ENCODE data around the gene TNS3.

The TNS3 gene

DNA sequence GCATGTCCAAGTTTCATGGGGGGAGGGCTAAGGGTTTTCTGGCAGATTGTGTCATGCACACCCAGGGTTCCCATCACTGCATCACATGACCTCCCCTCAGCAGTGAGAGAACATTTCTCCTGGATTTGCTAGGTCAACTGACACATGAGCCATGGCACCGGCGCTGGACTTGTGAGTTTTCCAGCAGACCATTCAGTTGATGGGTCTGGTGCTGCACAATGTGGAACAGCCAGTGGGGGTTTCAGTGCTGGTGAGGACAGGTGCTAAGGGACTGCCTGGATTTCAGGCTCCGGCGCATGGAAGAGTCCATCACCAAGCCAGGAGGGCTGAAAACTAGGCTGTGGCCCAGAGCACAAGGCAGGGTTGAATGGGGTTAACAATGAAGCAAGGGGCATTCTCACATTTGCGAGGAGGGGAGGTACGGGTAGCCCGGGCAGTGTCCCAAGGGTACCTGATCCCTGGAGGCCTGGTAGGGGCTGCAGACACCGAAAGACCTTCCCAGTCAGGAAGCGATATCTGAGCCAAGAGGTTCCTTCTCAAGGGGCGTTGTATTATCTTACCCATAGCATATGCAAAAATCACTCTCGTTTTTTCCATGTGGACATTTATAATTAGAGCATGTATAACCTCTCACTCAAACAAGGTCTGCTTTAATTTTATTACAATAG lies 203.0 kb downstream of the TNS3 start:
- no peak for DNase-seq

DNA sequence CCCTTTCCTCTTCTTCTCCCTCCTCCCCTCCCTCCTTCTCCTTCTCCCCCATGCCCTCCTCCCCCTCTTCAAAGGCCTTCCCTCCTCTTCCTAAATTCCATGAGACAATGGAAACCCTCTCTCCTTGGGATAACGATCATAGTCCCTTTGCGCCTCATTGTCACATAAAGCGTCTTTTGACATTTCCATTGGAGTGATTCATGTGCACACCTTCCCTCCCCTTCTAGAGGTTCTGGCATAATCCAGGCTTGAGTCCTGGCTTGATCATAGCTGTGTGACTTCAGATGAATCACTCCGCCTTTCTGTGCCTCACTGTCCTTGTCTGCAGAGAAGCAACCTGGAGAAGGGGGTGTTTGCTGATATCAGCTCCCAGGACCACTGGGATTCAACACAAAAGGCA lies 204.2 kb downstream of the TNS3 start:
- DNase-seq: no peak

DNA sequence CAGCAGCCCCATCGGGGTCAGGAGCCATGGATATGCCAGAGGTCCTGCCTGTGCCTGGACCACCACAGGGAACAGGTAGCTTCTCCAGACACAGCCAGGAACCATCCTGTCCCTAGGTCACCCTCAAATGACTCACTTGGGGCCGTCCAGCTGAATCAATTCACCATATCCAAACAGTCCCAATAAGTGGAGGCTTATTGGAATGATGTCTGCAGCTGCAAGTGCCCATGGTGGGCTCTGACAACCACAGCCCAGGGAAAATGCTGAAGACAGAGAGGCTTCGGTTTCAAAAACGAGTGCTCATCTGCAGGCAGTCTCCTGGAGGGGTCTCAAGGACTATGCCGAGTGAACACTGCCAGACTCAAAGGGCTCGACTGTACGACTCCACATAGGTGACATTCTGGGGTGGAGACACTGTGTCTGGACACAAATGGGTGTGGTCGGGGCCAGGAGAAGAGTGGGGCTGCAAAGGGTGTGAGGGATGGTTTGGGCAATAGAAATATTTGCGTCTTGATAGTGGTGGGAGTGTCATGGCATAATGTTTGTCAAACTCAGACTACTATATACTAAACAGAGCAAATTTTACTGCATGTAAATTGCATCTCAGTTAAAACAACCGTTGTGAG lies 204.8 kb downstream of the TNS3 start:
- DNase-seq: no peak

DNA sequence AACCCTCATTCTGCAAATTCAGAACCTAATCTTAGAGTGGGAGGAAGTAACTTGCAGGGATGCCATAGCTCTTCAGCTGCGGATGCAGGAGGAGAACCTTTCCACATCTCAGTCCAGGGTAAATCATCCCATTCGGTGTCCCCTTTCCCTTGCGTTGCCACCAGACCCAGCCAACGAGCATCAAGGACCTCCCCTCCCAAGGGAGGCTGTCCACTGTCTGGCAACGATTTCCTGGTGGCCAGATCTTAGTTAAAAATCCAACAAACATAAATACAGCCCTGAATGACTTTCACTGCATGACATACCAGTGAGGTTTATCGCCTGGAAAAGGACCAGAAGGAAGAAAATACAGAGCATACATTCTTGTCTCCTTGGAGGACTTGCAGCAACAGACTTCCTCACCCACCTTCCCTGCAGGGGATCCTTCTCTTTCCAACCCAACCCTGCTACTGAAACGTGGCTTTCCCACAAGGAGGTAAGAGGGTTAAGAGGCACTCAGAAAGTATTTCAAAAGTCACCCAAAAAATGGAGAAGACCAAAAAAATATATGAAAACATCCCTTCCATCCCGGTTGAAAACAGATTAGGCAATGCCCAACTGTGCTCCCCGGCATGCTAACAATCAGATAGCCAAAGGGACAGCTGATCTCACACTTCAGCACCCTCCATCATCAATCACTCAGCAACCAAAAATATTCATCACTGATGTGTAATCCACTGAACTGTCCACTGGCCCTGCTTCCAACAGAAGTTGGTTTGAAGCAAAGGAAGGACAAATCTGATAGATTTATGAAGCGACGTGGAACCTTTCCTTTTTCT lies 206.6 kb downstream of the TNS3 start:
- DNase-seq: no peak

DNA sequence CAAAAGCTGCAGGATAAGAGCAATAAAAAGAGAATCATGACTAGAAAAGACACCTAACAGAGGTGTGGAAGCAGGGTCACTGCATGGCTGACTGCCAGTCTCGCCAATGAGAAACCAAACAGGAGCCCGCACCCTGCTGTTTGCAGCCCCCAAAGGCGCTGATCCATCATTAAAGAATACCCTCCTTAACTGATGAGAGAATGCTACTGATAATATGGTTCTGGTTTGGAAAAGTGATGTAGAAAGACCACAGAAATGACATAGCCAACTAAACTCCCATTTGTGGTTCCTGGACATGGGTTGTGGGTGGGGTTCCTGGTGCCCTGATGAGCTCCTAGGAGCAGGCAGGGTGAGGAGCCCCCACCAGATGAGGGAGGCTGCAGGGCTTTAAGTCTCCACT lies 207.4 kb downstream of the TNS3 start:
- DNase-seq: no peak

DNA sequence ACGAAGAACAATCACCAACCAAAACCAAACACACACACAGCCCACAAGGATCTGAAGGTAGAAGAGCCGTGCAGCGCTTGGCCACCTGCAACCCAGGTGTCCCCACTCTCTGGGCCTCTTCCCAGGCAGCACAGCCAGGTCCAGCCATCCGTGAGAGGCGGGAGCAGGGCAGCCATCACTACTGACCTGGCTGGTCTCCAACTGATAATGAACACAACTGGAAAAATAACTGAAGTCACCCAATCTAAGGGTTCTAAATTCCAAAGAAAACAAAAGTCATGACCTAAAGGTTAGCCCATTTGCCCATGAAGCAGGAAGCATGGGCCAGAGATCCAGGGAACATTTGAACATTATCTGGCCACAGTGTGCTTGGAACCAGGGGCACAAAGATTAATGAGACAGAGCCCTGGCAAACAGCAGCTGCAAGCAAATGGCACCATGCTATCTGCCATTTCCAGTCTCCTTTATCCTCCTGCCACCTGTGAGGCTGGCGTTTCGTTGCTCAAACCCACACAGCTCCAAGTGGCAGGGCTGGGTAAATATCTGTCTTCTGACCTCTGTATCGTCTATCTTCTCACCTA lies 207.9 kb downstream of the TNS3 start:
- DNase-seq: no peak

DNA sequence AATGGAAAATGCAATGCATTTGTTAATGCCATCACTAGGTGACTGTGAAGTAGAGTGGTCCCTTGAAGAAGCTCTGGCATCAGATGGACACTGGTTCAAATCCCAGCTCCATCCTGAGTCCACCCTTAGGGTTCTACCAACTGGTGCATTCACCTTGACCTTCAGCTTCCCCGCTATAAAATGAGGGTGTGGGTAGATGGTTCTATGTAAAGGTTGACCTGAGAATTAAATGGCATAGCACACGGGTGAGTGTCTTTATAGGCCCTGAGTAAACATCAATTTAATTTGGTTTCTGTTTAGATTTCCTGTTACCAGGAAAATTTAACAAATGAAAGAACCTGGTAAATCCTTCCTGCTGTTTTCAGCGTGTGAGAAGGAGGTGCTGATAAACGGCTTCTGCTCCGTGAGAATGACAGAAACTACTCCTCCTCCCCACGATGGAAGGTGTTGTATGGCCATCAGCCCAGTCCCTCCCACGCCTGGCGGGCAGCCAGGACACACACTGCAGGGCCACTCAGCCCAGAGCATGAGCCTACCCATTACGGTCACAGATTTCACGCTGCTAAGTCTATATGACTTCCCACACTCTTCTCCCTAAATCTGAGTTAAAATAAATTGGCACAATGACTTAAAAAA lies 210.1 kb downstream of the TNS3 start:
- DNase-seq: no peak

DNA sequence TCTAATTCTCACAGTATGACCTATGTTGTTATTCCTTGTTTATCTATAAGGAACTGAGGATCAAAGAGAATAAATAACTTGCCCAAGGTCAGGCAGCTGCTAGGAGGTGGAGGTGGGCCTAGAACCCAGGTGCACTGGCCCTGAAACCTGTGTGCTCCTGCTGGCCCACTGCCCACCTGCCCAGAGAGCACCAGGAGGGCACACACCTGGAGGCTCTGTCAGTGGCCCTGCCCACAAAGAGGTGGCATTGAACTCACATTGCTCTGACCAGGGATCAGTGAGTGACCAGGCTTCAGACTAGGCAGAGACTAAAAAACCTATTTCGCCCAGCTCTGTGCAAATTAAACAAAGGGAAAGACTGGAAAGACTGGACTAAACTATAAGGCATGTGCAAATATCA lies 210.6 kb downstream of the TNS3 start:
- no peak for DNase-seq

DNA sequence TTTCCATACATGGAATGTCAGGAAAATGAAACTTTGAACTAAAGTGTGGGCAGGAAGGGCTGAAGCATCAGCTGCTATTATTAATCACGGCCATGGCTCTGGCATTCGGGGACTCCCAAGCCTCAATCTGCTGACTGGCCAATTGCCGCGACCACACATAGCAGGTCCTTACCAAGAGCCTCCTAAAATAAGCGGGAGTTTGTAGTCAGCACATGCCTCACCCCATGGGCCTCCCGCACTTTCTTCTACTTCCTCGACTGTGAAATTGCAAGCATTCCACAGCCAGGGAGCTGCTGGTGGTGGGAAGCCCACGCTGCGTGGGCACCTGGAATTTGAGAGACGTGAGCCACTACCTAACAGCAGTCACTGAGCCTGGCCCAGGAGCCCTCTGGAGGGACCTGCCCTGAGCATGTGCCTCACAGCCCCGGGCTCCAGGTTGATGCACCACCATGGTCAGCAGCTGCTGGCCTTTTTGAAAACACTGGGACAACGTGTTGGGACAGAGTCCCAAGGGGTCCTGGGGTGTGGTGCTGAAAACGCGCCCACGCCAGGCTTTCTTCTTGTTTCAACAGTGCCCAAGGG lies 211.4 kb downstream of the TNS3 start:
- DNase-seq: no peak

DNA sequence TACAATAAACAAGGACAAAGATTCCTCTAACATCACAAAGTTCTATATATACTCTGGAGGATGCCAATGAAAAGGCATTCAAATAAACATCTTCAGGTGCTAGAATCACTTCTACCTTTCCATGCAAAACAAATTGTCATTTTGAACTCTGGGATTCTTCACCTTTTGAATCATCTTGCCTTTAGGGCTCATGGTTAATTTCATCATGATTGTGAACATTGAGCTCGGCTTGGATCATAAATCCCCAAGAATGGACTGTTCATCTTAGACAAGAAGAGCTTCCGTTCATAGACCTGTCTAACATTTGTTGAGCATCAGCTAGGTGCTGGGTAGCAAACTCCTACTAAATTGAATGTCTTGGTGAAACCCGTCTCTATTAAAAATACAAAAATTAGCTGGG lies 212.2 kb downstream of the TNS3 start:
- no peak for DNase-seq

DNA sequence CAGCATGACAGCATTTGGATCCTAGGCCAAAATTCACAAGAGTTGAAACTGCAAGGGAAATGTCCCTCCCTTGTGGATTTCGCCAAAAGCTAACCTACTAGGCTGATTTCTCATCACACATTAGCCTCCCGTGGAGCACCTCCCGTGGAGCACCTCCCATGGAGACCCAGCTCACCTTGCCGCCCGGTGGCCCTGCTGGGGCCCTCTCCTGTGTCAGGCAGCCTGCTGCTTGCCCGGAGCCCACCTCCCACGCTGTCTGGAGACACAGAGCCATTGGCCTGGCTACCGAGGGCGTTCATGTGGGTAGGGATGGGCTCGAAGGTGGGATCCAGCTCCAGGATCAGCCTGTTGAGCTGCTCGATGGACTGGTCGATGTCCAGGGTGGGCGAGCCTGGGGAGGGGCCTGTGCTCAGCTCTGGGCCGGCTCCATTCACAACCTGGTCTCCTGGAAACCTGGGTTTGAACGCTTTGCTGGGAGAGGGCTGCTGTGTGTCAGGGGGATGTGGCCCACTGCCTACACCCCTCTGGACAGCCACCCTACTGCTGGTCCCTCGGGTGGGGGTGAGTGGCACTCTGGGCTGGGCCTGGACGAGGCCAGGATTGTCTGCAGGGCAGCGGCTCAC lies 213.6 kb downstream of the TNS3 start:
- DNase-seq: no peak

DNA sequence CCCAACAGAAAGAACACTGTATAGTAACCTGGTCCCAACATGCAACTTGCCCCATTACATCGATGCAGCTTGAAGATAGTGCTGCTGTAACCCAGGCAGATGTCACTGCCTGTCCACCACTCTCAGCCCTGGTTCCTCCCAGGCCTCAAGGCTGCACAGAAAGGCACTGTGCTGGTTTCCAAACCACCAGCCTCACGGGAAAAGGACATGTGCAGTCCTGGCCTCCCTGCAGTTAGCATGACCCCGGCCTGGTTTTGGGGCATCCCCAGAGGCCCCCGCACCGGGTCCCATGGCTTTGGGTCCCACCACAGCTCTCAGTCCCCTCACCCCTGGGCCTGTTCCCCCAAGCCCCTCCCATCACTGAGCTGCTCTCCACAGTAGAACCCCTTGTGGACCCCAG lies 214.5 kb downstream of the TNS3 start:
- DNase-seq: no peak

DNA sequence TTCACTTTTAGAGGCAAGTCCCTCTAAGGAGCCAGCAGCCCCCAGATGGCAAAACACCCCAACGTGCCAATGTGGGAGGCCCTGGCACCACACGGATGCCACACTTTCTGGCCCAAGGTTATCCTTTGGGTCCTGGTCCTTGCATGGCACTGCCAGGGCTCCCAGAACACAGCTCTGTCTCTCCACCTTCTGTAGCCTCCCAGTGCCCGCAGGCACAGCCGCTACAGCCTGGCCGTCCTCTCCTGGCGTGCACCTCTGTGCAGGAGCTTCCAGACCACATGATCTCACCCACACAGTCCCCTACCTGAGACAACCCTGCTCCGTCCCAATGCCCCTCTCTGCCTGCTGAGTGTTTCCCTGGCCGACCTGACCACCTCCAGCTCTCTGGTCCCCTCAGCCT lies 215.0 kb downstream of the TNS3 start:
- no peak for DNase-seq

DNA sequence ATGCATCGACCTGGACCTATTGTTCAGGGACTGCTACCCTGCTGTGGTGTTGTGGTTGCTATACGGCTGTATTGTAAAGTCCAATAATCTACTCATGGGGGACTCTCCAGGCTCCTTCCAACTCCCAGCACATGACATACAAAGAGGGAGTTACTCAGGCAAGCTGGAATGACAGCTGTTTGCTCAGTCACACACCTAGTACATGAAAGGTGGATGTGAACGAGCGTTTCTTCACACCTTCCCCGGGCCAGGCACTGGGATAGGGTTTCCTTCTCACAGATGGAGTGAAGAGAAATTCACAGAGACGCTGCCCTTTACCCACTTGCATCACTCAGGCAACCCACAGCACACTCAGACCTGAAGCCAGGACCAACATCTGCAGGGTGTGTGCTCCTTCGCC lies 215.7 kb downstream of the TNS3 start:
- no peak for DNase-seq

DNA sequence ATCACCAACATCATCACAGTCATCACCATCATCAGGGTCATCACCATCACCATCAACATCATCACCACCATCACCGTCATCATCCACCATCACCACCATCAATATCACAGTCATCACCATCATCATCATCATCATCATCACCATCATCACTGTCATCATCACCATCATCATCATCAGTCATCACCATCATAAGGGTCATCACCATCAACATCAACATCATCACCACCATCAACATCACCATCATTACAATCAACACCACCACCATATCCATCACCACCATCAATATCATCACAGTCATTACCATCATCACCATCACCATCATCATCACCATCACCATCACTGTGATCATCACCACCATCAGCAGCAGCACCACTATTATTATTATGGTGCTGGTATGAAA lies 218.9 kb downstream of the TNS3 start:
- no peak for DNase-seq

DNA sequence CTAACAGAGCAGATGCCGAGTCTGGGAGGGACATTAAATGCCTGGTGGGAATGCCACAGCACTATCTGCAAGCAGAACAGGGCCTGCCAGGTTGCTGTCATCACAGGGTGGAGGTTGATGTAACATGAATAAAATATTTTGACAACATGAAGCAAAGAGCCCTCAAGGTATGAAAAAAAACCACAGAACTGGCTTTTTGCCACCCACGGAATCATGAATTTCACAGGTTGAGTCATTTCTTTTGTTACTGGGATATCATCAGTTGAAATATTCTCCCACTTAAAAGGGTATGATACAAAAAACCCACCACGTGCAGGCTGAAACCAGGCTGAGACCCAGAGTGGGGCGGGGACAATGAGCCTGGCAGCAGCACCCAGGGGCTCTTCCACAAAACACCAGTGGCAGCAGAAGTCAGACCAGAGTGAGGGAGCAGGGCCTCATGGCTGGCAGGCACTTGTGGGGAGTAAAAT lies 220.1 kb downstream of the TNS3 start:
- DNase-seq: no peak

DNA sequence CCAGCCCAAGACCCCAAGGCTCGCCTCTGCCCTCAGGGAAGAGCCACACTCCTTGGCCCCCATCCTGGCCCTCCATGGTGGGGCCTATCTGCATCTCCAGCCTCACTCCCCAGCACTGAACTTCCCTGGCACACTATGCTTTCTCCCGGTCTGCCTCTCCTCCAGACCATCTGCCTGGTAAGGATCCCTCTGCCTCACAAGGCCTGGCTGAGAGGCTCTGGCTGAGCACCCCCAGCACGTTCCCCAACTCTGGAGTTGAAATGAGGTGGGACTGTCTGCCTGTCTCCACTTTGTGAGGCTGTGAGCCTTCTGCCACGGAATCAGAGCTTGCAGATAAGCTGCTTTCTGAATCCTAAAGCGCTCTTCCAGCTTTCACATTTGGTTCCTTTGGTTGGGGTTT lies 220.7 kb downstream of the TNS3 start:
- no peak for DNase-seq

DNA sequence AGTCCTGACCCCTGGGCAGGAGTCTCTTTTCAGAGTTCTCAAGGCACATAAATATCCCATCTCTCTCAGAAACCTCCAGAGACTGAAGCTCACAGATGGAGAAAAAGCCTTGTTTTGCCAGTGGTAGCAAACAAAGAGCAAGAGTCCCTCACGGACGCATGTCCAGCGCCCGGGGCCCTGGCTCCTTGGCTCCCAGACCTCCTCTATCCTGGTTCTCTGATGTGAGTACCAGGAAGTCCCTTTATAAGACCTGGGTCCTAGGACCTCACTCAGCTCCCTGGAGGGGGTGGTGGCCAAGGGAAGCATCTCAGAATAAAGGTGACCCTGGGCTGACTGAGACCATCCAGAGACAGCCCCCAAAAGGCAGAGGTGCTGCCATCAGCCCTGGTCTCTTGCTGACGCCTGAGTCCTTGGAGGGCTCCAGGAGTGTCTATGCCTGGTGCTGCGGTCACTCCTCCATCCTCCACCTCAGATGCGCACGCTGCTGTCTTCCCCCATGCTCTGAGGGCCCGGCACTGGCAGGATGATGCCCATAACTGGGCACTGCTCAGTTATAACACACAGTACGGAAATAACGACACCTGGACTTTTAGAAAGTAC lies 221.5 kb downstream of the TNS3 start:
- DNase-seq: no peak

DNA sequence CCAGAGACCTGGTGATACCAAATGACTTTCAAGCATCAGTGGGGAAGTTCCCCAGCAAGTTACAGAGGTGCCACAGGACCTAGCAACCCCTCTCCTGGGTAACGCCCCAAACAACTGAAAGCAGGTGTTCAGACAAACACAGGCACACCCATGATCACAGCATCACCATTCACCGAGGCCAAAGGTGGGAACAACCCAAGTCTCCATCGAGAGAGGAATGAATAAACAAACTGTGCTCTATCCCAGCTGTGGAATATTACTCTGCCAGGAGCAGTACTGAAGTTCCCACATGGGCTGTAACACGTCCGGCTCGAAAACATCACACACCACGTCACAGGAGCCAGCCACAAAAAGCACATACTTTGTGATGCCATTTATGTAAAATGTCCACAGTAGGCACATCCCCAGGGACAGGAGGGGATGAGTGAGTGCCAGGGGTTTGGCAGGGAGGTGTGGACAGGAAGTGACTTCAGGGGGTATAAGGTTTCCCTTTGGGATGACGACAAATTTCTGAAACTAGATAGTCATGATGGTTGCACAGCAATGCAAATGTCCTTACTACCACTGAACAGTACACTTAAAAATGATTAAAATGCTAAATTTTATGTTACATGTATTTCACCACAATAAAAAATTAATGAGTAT lies 222.8 kb downstream of the TNS3 start:
- DNase-seq: no peak

DNA sequence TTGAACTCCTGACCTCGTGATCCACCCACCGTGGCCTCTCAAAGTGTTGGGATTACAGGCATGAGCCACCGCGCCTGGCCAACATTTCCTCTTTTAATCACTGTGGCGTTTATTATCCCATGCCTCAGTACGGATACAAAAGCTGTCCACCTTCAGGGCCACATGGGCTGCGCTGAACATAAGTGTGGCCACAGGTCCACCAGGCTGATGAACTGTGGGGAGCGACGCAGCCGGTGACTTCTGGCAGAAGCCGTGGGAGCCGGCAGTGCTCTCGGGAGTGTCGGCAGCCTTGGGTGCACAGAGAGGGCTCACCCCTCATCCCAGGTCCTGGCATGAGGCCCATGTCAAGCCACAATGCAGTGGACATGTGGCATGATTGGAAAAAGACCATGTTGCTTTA lies 223.6 kb downstream of the TNS3 start:
- DNase-seq: no peak

DNA sequence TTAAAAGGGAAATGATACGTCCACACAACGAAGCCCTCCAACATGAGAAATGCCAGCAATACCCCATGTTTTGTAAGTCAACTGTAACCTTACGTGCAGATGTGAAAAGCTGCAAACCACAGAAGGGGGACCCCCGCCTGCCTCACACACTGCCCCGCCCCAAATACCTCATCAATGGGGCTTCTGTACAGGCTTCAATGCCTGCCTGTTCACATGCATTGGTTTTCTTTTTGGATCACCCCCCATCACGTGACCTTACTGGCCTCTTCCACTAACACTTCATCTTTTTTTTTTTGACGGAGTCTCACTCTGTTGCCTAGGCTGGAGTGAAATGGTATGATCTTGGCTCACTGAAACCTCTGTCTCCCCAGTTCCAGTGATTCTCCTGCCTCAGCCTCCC lies 224.0 kb downstream of the TNS3 start:
- DNase-seq: no peak

DNA sequence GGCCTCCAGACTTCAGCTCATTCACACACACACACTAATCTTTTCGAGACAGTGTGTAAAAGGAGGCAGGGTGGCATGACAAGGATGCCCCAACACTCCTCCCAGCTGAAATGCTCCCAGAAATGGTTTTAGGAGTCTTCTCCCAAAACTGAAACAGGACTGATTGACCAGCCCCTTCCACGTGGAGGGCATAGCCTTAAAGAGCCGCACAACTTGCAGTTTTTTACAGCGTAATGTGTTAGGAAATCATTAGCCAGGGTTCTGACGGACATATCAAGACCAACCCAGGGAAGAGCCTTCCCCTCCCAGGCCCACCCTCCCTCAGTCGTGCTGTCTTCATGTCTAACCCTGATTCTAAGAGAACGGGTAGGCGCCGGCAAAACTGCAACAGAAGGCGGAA lies 224.6 kb downstream of the TNS3 start:
- no peak for DNase-seq
